Mesendoderm (in vitro differentiated cells): ENCODE results near the gene FN3K.

ENCODE experiments used
- DNase-seq: peaks from one replicate; pipeline ENCODE4 v3.0.0; 2013
- H2AK5ac ChIP-seq: 2 replicates; pipeline ENCODE4 v1.6.1; 2013; ENCODE audit warnings: low read length, inconsistent platforms
- H2BK120ac ChIP-seq: 2 replicates; pipeline ENCODE4 v1.6.1; 2013; ENCODE audit warnings: low read depth, mild to moderate bottlenecking, low read length, moderate library complexity, mixed read lengths
- H2BK15ac ChIP-seq: replicated peaks from 2 replicates; pipeline ENCODE4 v1.6.1; 2013; ENCODE audit warnings: low read depth, mild to moderate bottlenecking, moderate library complexity
- H2BK5ac ChIP-seq: 2 replicates; pipeline ENCODE4 v1.6.1; 2013; ENCODE audit warnings: low read length, inconsistent platforms
- H3K18ac ChIP-seq: 2 replicates; pipeline ENCODE4 v1.6.1; 2013; ENCODE audit warnings: mild to moderate bottlenecking, low read length, mixed read lengths
- H3K23ac ChIP-seq: one replicate; pipeline ENCODE4 v1.6.1; 2013; ENCODE audit warnings: low read length
- H3K27ac ChIP-seq: 2 replicates; pipeline ENCODE4 v1.5.1; 2013; ENCODE audit warnings: low read depth, mild to moderate bottlenecking, inconsistent platforms, low read length, moderate library complexity
- H3K27me3 ChIP-seq: 2 replicates; pipeline ENCODE4 v1.6.1; 2013; ENCODE audit warnings: low read length, control low read depth, mild to moderate bottlenecking, inconsistent platforms; ENCODE audit not compliant: insufficient read depth, poor library complexity
- H3K36me3 ChIP-seq: 2 replicates; pipeline ENCODE4 v1.6.1; 2013; ENCODE audit warnings: low read length, inconsistent platforms; ENCODE audit not compliant: control insufficient read depth, insufficient read depth
- H3K4ac ChIP-seq: one replicate; pipeline ENCODE4 v1.6.1; 2013; ENCODE audit warnings: low read depth, mild to moderate bottlenecking, low read length, moderate library complexity
- H3K4me1 ChIP-seq: 2 replicates; pipeline ENCODE4 v1.6.1; 2013; ENCODE audit warnings: low read depth, low read length, inconsistent platforms; ENCODE audit not compliant: control insufficient read depth
- H3K4me2 ChIP-seq: 2 replicates; pipeline ENCODE4 v1.6.1; 2013; ENCODE audit warnings: low read length
- H3K4me3 ChIP-seq: 2 replicates; pipeline ENCODE4 v1.5.1; 2013; ENCODE audit warnings: mild to moderate bottlenecking, low read length
- H3K56ac ChIP-seq: one replicate; pipeline ENCODE4 v1.6.1; 2013; ENCODE audit warnings: low read length
- H3K79me1 ChIP-seq: 2 replicates; pipeline ENCODE4 v1.6.1; 2013; ENCODE audit warnings: low read length, inconsistent platforms
- H3K79me2 ChIP-seq: 2 replicates; pipeline ENCODE4 v1.6.1; 2013; ENCODE audit warnings: mild to moderate bottlenecking, low read length; ENCODE audit not compliant: control insufficient read depth, insufficient read depth
- H3K9ac ChIP-seq: 2 replicates; pipeline ENCODE4 v1.6.1; 2013; ENCODE audit warnings: low read length, inconsistent platforms
- H4K5ac ChIP-seq: one replicate; pipeline ENCODE4 v1.6.1; 2013; ENCODE audit warnings: low read length
- H4K8ac ChIP-seq: one replicate; pipeline ENCODE4 v1.6.1; 2013; ENCODE audit warnings: low read depth, mild to moderate bottlenecking, control low read depth, low read length, moderate library complexity
- WGBS: extraction: QIAGEN DNeasy Blood & Tissue Kit; methylation state at CpG from one replicate; pipeline ENCODE4 v1.1.7; 2013; ENCODE audit warnings: low lambda C conversion rate, missing lambda C conversion rate; ENCODE audit not compliant: insufficient coverage; ENCODE audit errors: extremely low coverage; 5-methylcytosine and 5-hydroxymethylcytosine counted together

Gene FN3K

DNA sequence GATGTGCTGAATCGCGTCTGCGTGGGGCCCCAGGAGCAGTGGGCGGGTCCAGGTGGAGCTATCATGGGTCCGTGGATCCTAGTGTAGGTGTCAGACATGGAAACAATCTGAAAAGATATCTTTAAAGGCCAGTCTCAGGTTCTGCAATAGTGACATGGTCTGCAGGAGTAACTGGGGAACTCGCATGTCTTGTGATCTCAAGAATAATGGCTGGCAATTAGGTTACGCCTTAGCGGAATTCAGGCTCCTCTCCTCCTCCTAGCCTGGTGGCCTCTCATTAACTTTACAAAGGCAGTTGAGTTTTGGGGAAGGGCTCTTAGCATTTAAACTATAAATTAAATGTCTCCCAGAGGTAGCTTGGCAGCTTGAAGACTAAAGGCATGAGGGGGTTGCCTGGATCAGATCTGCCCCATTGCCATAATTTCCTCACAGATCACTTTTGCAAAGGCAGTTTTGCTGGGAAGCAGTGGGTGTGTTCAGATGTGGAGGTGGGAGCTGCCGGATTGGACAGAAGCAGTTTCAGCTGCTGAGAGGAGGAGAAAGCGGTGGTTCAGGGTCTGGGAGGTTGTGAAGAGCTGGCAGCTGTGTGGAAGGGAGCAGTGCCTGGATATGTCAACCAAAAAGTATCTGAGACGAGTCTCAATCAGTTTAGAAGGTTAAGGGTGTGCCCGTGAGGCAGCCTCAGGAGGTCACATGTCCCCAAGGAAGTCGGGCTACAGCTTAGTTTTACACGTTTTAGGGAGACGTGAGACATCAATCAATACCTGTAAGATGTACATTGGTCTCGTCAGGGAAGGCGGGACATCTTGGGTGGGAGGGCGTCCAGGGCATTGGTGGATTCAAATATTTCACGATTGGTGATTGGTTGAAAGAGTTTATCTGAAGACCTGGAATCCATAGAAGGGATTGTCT lies 19.1 kb downstream of the FN3K start:
- Histone ChIP-seq H3K56ac (peak overlapping the region; percentile 86), H3K4me3 (no peak overlapping the region), H4K5ac (peak overlapping the region; percentile 50), H3K4me1 (peaks cover 10% of the 10 kb centered on the region), H2BK120ac (no peak overlapping the region), H2AK5ac (peak overlapping the region; percentile 90), H2BK5ac (peak overlapping the region; percentile 76), H3K27me3 (no peaks in the 10 kb centered on the region), H3K4ac (peak overlapping the region; percentile 9), H3K18ac (no peak overlapping the region), H3K36me3 (peaks cover 3% of the 10 kb centered on the region), H3K4me2 (peak overlapping the region; percentile 54), H2BK15ac (no peak overlapping the region), H3K79me1 (peaks cover 11% of the 10 kb centered on the region), H3K23ac (no peak overlapping the region), H4K8ac (peak overlapping the region; percentile 6), H3K27ac (peak overlapping the region; percentile 67), H3K9ac (peak overlapping the region; percentile 74), H3K79me2 (peaks cover 19% of the 10 kb centered on the region)
- DNase-seq, result peak; percentile 83
- WGBS, result no CpG with 5 or more reads among the region's 19 CpGs

- no peak overlapping the region for H2AK5ac ChIP-seq
- H3K27me3 ChIP-seq, result no peaks in the 10 kb centered on the region
- H3K4me1 ChIP-seq, result peaks cover 10% of the 10 kb centered on the region
- H3K23ac ChIP-seq, result no peak overlapping the region
- no peak overlapping the region for H3K4me2 ChIP-seq
- no peak overlapping the region for H2BK15ac ChIP-seq
- no peak overlapping the region for H4K8ac ChIP-seq
- H3K79me1 ChIP-seq, result peaks cover 11% of the 10 kb centered on the region
- no peak overlapping the region for H3K18ac ChIP-seq
- DNase-seq, result no peak
- H3K56ac ChIP-seq, result peak overlapping the region; percentile 79
- H2BK5ac ChIP-seq, result no peak overlapping the region
- H2BK120ac ChIP-seq, result no peak overlapping the region
- no CpG with 5 or more reads among the region's 7 CpGs for WGBS
- H3K36me3 ChIP-seq, result peaks cover 3% of the 10 kb centered on the region
- no peak overlapping the region for H3K4me3 ChIP-seq
- H3K4ac ChIP-seq, result no peak overlapping the region
- H3K79me2 ChIP-seq, result peaks cover 19% of the 10 kb centered on the region
- H3K27ac ChIP-seq, result no peak overlapping the region
- no peak overlapping the region for H3K9ac ChIP-seq
- no peak overlapping the region for H4K5ac ChIP-seq
Observed at GRCh38 chr17:82756166-82756565, 20.8 kb downstream of the FN3K start.

- Histone ChIP-seq H3K4me1 (no peaks in the 10 kb centered on the region), H2BK15ac (no peak overlapping the region), H3K18ac (no peak overlapping the region), H3K36me3 (peaks cover 5% of the 10 kb centered on the region), H4K8ac (no peak overlapping the region), H3K56ac (no peak overlapping the region), H3K4me2 (no peak overlapping the region), H3K9ac (no peak overlapping the region), H3K79me2 (peaks cover 4% of the 10 kb centered on the region), H3K23ac (no peak overlapping the region), H2BK5ac (no peak overlapping the region), H2AK5ac (no peak overlapping the region), H4K5ac (no peak overlapping the region), H3K4ac (no peak overlapping the region), H3K27me3 (no peaks in the 10 kb centered on the region), H2BK120ac (no peak overlapping the region), H3K27ac (no peak overlapping the region), H3K4me3 (no peak overlapping the region), H3K79me1 (peaks cover 5% of the 10 kb centered on the region)
- no CpG with 5 or more reads among the region's 13 CpGs for WGBS
- no peak for DNase-seq
Observed at GRCh38 chr17:82765371-82765770, 30.0 kb downstream of the FN3K start.

DNA sequence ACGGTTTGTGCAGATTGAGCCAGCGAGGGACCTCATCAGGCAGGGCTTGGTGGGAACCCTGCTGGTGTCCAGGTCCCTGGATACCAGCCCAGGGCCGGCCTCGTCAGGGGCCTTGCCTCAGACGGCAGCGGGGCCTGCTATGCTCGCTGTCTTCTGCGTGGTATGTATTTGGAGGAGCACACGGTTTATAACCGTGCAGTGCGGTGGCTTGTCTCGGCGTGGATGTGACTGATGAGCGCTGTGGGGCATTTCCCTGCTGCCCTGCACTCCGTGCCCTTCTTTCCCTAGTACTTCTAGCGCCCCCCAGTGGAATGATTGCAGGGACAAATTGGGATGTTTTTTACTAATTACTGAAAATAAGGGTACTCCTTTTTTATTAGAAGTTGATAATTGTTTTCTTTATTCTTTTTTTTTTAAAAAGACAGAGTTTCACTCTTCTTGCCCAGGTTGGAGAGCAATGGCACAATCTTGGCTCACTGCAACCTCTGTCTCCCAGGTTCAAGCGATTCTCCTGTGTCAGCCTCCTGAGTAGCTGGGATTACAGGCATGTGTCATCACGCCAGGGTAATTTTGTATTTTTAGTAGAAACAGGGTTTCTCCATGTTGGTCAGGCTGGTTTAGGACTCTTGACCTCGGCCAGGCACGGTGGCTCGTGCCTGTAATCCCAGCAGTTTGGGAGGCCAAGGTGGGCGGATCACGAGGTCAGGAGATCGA lies 31.8 kb downstream of the FN3K start:
- Histone ChIP-seq H3K18ac (no peak overlapping the region), H2BK5ac (no peak overlapping the region), H3K4me1 (no peaks in the 10 kb centered on the region), H3K56ac (no peak overlapping the region), H3K23ac (no peak overlapping the region), H3K27ac (no peak overlapping the region), H3K27me3 (no peaks in the 10 kb centered on the region), H3K79me1 (peaks cover 3% of the 10 kb centered on the region), H2AK5ac (no peak overlapping the region), H2BK15ac (no peak overlapping the region), H3K4me3 (no peak overlapping the region), H3K36me3 (peaks cover 5% of the 10 kb centered on the region), H3K4me2 (no peak overlapping the region), H2BK120ac (no peak overlapping the region), H4K8ac (no peak overlapping the region), H3K9ac (no peak overlapping the region), H3K79me2 (peaks cover 4% of the 10 kb centered on the region), H4K5ac (no peak overlapping the region), H3K4ac (no peak overlapping the region)
- peak; percentile 65 for DNase-seq
- WGBS, result no CpG with 5 or more reads among the region's 24 CpGs

- peaks cover 3% of the 10 kb centered on the region for H3K36me3 ChIP-seq
Observed at GRCh38 chr17:82769041-82769440, 33.6 kb downstream of the FN3K start.

More at GRCh38 chr17:82769041-82769440, 33.6 kb downstream of the FN3K start:
- H3K4ac ChIP-seq, result no peak overlapping the region
- no peak overlapping the region for H4K5ac ChIP-seq
- no peak overlapping the region for H2BK120ac ChIP-seq
- no peak overlapping the region for H2BK5ac ChIP-seq
- no peak overlapping the region for H3K9ac ChIP-seq
- no peak overlapping the region for H3K27ac ChIP-seq
- no peaks in the 10 kb centered on the region for H3K4me1 ChIP-seq
- H4K8ac ChIP-seq, result no peak overlapping the region
- DNase-seq, result no peak
- H3K56ac ChIP-seq, result no peak overlapping the region
- no peaks in the 10 kb centered on the region for H3K27me3 ChIP-seq
- H3K4me2 ChIP-seq, result no peak overlapping the region
- no peak overlapping the region for H3K23ac ChIP-seq
- WGBS, result no CpG with 5 or more reads among the region's 7 CpGs
- no peak overlapping the region for H2BK15ac ChIP-seq
- no peaks in the 10 kb centered on the region for H3K79me2 ChIP-seq
- no peaks in the 10 kb centered on the region for H3K79me1 ChIP-seq
- no peak overlapping the region for H2AK5ac ChIP-seq
- H3K4me3 ChIP-seq, result no peak overlapping the region
- H3K18ac ChIP-seq, result no peak overlapping the region
